HG03108 (cell line): ENCODE results near the gene PIBF1.
"Not testable (repeated sequence)": the region's sequence is repeated elsewhere in the genome, so short reads cannot be mapped to it uniquely, and the experiment has no call there.

Source experiments
- ATAC-seq: cut with Tn5 transposase; IDR thresholded peaks from one replicate; pipeline ENCODE4 v1.9.1; 2021; ENCODE audit warnings: moderate library complexity; ENCODE audit not compliant: unreplicated experiment

PIBF1 gene

DNA sequence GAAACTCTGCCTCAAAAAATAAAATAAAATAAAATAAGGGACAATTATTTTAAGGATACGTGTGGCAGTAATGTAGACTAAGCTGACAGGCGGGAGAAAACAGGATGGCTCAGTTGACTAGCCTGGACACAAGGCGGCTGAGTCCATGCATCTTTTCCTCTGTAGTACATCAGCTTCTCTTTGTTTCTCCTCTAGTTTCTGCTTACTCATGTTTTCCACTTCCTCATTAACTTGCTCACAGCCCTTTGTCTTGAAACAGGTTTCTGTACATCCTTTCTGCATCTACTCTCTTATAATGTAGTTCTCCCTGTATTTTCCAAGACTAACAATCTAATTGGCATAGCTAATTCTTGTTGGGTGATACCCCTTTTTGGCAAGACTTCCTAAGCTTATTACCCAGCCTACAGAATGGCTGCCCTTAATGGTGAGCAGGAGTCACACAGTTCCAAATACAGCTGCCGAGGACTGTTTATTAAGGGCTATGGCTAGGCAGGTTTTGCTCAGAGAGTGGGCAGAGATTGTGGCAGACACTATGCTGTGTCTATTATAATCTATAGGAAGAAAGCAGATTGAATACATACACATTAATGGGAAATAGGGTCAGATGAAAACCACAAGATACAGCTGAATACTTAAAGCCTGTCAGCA, 218.2 kb downstream of the PIBF1 start:
- ATAC-seq, result peak; percentile 58

GRCh38 chr13:73001971-73002370, 220.0 kb downstream of the PIBF1 start:
- ATAC-seq, result no peak

GRCh38 chr13:73011751-73012150, 229.8 kb downstream of the PIBF1 start:
- no peak for ATAC-seq

- ATAC-seq, result no peak
Measured at GRCh38 chr13:73015805-73016204, 233.9 kb downstream of the PIBF1 start.

GRCh38 chr13:73018336-73018735, 236.4 kb downstream of the PIBF1 start:
- ATAC-seq, result no peak

DNA sequence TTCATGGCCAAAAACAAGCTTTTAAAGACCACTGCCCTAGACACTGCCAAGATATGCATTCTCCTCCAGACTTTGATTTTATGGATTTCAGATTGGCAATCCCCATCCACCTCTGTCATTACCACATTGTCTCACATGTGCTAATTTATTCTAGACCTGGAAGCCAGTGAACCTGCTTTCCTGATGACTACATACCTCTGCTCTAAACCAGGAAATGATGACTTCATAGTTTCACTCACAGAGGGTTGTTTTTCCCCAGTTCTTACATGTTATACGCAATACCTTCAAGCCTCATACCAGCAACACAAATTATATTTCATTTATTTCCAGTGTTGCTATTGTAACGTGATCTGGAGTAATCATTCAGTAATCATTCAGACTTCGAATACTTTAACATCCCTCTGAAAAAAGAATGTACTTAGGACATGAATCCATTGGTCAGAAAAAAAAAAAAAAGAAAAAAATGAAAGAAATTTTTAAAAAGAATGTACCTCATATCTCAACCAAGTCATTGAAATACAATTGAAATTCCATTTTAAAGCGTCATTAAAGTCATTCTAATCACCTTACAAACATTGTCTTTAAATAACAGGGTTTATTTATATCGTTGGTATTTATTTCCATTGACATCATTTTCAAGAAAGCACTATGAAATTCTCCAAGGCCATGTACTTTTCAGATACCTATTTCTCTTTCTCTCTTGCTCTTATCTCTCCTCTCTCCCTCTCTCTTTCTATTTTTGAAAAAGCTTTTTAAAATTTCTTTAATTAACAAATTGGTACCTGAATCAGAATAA, 243.5 kb downstream of the PIBF1 start:
- no peak for ATAC-seq

DNA sequence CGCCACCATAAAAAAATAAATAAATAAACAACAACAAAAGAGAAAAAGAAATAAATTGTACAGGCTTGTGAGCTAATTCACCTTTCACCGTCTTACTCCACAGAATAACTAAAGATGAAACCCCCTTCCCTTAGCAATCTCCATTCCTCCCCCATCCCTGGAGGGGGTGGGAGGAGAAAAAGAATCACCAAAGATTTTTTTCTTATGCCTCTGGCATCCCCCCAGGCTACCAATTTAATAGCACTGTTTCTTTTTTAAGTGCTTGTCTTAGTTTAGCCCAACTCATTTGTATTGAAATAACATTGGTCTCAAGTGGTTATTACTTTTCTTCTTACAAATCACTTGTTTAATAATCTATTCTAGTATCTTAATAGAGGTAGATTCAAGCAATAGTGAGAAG, 253.0 kb downstream of the PIBF1 start:
- no peak for ATAC-seq

DNA sequence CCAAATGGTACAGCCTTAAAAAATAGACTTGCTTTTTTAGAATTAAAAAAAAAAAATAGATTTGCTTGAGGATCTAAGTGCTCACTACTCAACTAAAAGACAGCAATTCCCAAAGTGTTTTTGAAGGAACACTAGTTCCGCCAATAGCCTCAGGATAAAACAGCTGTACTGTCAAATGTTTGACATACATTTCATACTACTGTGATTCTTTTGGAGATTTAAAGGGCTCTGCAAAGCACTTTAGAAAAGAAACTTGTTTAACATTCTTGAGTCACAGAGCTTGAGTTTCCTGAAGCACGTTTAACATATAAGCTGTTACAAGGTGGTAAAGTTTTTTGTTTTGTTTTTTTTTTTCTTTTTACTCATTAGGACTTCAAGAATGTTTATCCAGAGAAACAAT, 253.7 kb downstream of the PIBF1 start:
- no peak for ATAC-seq

GRCh38 chr13:73036566-73036965, 254.6 kb downstream of the PIBF1 start:
- ATAC-seq, result no peak

GRCh38 chr13:73038064-73038463, 256.1 kb downstream of the PIBF1 start:
- ATAC-seq, result no peak

GRCh38 chr13:73039201-73040108, 257.5 kb downstream of the PIBF1 start:
- no peak for ATAC-seq

- no peak for ATAC-seq
Measured at GRCh38 chr13:73040484-73040883, 258.6 kb downstream of the PIBF1 start.

DNA sequence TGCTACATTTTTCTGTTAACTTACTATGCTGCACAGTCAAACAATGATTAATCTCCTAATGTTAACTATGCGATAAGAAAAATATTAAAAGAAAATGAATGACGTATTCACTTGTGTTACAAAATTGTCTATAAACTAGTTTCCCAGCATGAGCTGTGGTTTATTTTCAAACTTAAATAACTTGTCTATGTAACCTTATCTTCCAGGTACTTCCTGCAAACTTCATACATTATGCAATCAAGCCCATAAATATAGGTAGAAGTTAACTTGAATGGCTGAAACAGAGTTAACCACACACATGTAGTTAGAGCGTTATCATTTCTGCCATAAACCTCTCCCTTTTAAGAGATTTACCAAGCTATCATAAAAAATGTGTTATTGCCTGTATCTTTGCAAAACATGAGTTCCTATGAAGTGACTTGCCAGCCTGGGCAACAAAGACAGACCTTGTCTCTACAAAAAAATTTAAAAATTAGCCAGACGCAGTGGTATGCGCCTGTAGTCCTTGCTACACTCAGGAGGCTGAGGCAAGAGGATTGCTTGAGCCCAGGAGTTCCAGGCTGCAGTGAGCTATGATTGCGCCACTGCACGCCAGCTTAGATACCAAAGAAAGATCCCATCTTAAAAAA, 259.1 kb downstream of the PIBF1 start:
- no peak for ATAC-seq

GRCh38 chr13:73045031-73045430, 263.1 kb downstream of the PIBF1 start:
- ATAC-seq, result no peak

- ATAC-seq, result not testable (repeated sequence)
Measured at GRCh38 chr13:73048615-73049014, 266.7 kb downstream of the PIBF1 start.

DNA sequence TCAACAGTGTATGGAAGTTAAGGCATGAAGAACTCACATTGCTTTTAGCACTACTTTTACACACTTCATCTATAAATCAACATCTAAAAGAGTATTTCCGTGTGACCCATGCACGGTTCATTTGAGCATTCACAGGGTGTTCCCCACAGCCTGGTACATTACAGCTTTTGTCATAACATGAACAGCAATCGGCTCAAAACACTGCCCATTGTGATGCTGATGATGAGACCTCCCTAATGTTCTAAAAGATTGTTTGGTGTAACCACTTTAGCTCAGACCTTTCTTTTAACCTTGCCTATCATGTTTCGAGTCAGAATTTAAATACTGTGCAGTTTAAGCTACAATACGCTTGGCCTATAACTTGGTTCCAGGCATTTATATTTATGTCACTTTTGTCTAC, 272.8 kb downstream of the PIBF1 start:
- ATAC-seq, result no peak

GRCh38 chr13:73055813-73056564, 274.1 kb downstream of the PIBF1 start:
- no peak for ATAC-seq

GRCh38 chr13:73056565-73056962, 274.6 kb downstream of the PIBF1 start:
- ATAC-seq, result no peak

DNA sequence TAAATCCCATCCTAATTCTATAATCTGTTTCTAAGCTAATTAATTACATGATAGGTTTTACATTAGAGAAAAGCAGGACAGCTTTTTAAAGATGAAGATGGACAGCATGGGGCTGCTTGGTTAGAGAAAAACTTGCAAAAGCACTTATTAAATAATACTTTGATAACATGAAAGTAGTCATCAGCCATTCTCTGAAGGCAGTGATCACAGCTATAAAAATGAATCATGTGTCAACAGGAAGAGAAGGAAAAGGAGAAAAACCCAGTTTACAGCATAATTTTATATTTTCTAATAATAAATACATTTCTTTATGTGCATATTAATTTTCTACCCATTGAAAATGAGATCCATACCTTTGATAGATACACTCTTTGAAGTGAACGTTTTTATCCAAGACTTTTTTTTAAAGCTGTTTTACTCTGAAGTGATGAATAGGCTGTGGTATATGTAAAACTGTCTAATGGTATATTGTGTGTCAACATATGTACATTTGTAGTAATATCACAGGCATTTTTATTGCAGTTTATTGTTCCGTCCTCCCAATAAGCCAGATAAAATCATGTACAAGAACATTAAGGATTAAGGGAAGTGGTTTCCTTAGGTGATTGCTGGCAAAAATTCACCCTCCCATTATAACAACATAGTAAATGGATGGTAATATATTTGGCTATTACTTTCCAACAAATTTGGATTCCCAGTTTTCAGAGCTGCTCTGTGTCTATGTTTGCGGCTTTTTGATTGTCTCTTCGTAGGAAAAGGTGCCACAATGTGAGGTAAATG, 275.5 kb downstream of the PIBF1 start:
- no peak for ATAC-seq

DNA sequence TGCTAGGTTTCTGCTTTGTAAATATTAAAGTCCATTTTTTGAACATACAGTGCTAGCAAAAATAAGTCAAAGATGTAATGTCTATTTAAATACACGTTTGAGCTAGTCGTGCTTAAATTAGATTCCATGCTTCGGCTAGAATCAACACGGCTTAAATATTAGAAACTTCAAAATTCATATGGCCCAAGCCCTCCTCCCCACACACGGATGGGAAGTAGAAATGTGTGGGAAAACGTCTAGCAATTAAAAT, 276.1 kb downstream of the PIBF1 start:
- ATAC-seq, result no peak
